ENCODE data around the gene SRPK3. TPM values are rescaled to one million over a fixed set of nuclear protein-coding genes. Genes with fewer than 3 reads are reported as not detected.

SRPK3 gene
- total and polyA plus RNA-seq, 4 donors: 0.05 TPM; not detected in 3

DNA sequence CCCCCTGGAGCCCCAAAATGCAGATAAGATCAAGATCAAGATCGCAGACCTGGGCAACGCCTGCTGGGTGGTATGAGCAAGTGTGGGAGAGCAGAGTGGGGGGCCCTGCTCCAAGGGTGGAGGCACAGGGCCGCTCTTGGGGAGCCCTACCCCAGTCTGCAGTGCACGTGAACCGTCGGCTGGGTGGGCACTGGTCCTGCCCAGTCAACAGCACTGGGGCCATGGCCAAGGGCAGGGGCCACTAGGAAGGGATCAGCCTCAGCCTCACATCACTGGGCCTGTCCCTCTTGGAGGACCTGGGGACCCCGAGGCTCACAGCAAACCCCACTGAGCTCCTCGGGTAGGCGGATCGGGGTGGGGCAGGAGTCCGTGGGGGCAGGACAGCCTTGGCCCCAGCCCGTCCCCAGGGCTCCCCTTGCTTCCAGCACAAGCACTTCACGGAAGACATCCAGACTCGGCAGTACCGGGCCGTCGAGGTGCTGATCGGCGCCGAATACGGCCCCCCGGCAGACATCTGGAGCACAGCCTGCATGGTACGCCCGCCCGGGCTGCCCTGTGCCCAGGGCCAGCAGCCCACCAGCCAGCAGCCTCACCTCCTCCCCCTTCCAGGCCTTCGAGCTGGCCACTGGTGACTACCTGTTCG lies 3.6 kb downstream of the SRPK3 start:
- H3K27me3 ChIP-seq (ENCODE audit: control insufficient read depth in 4 of 4, insufficient read depth in 4 of 4, low read length in 3 of 4): no peaks in the 10 kb centered on the region
- no peaks in the 10 kb centered on the region for H3K4me1 ChIP-seq (ENCODE audit: control insufficient read depth in 4 of 4, insufficient read depth in 4 of 4, low read length in 3 of 4)
- no peaks in the 10 kb centered on the region for H3K9me3 ChIP-seq (ENCODE audit: control insufficient read depth in 4 of 4, low read length in 3 of 4)
- DNase-seq (ENCODE audit: low spot score): no peak
- peaks cover 5 to 27% (median 8%) of the 10 kb centered on the region in 4 donors for H3K36me3 ChIP-seq (ENCODE audit: control insufficient read depth in 4 of 4, insufficient read depth in 3 of 4, low read depth in 1 of 4, low read length in 3 of 4)
- H3K9ac ChIP-seq (ENCODE audit: low read depth in 1 of 2, low read length in 2 of 2): no peak overlapping the region
- no peak overlapping the region for H3K4me3 ChIP-seq (ENCODE audit: low read depth in 1 of 3, low read length in 3 of 3)
- 97% methylated on average over 27 of the region's 27 CpGs for WGBS
- no peak for TF ChIP-seq TAF1 (conservative IDR thresholded peaks at IDR 0.05)
- TF ChIP-seq, protein P1, sequence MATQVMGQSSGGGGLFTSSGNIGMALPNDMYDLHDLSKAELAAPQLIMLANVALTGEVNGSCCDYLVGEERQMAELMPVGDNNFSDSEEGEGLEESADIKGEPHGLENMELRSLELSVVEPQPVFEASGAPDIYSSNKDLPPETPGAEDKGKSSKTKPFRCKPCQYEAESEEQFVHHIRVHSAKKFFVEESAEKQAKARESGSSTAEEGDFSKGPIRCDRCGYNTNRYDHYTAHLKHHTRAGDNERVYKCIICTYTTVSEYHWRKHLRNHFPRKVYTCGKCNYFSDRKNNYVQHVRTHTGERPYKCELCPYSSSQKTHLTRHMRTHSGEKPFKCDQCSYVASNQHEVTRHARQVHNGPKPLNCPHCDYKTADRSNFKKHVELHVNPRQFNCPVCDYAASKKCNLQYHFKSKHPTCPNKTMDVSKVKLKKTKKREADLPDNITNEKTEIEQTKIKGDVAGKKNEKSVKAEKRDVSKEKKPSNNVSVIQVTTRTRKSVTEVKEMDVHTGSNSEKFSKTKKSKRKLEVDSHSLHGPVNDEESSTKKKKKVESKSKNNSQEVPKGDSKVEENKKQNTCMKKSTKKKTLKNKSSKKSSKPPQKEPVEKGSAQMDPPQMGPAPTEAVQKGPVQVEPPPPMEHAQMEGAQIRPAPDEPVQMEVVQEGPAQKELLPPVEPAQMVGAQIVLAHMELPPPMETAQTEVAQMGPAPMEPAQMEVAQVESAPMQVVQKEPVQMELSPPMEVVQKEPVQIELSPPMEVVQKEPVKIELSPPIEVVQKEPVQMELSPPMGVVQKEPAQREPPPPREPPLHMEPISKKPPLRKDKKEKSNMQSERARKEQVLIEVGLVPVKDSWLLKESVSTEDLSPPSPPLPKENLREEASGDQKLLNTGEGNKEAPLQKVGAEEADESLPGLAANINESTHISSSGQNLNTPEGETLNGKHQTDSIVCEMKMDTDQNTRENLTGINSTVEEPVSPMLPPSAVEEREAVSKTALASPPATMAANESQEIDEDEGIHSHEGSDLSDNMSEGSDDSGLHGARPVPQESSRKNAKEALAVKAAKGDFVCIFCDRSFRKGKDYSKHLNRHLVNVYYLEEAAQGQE (IDR thresholded peaks at IDR 0.05): no peak
- TF ChIP-seq YY1 (IDR thresholded peaks at IDR 0.05): no peak
- TF ChIP-seq EGR1 (IDR thresholded peaks at IDR 0.05; ENCODE audit: low read depth in 2 of 2): no peak
- no peak overlapping the region for H3K27ac ChIP-seq (ENCODE audit: low read depth in 1 of 2, low read length in 2 of 2)

DNA sequence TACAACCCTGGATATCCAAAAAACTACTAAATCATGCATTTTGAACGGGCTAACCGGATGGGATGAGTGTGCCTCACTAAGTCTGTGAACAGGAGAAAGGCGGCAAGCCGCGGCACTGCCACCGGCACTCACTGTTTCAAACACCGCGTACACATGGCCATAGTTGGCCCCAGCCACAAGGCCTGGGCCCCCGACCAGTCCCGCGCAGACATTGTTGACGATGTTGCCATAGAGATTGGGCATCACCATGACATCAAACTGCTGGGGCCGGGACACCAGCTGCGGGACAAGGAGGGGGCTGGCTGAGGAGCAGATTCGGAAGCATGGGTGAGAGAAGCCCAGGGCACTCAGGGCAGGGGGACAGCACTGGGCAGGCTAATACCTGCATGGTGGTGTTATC lies 5.8 kb downstream of the SRPK3 start:
- no peak for DNase-seq (ENCODE audit: low spot score)
- WGBS: 95% methylated on average over 15 of the region's 15 CpGs
- Histone ChIP-seq H3K9me3 (ENCODE audit: control insufficient read depth in 4 of 4, low read length in 3 of 4) (no peaks in the 10 kb centered on the region), H3K27ac (ENCODE audit: low read depth in 1 of 2, low read length in 2 of 2) (no peak overlapping the region), H3K4me3 (ENCODE audit: low read depth in 1 of 3, low read length in 3 of 3) (no peak overlapping the region), H3K9ac (ENCODE audit: low read depth in 1 of 2, low read length in 2 of 2) (no peak overlapping the region), H3K27me3 (ENCODE audit: control insufficient read depth in 4 of 4, insufficient read depth in 4 of 4, low read length in 3 of 4) (no peaks in the 10 kb centered on the region), H3K4me1 (ENCODE audit: control insufficient read depth in 4 of 4, insufficient read depth in 4 of 4, low read length in 3 of 4) (no peaks in the 10 kb centered on the region), H3K36me3 (ENCODE audit: control insufficient read depth in 4 of 4, insufficient read depth in 3 of 4, low read depth in 1 of 4, low read length in 3 of 4) (peaks cover 5 to 29% (median 8%) of the 10 kb centered on the region in 4 donors)
- TF ChIP-seq, protein P1 (IDR thresholded peaks at IDR 0.05): no peak
- TF ChIP-seq RAD21 (IDR thresholded peaks at IDR 0.05) (no peak), FOXA2 (IDR thresholded peaks at IDR 0.05) (no peak), YY1 (IDR thresholded peaks at IDR 0.05) (no peak), GABPA (IDR thresholded peaks at IDR 0.05 in 1 of 2, conservative IDR thresholded peaks at IDR 0.05 in 1 of 2) (no peak), EGR1 (IDR thresholded peaks at IDR 0.05; ENCODE audit: low read depth in 2 of 2) (no peak), NR2F2 (IDR thresholded peaks at IDR 0.05) (no peak), MAX (IDR thresholded peaks at IDR 0.05) (no peak), TAF1 (conservative IDR thresholded peaks at IDR 0.05) (no peak), CTCF (IDR thresholded peaks at IDR 0.05; ENCODE audit: low read depth, low read length, missing input control) (no peak), SP1 (IDR thresholded peaks at IDR 0.05) (no peak), HNF4G (IDR thresholded peaks at IDR 0.05) (no peak), JUND (IDR thresholded peaks at IDR 0.05) (no peak), RXRA (IDR thresholded peaks at IDR 0.05) (no peak), FOXA1 (IDR thresholded peaks at IDR 0.05) (no peak), HNF4A (conservative IDR thresholded peaks at IDR 0.05) (no peak)
- TF ChIP-seq, protein P2, sequence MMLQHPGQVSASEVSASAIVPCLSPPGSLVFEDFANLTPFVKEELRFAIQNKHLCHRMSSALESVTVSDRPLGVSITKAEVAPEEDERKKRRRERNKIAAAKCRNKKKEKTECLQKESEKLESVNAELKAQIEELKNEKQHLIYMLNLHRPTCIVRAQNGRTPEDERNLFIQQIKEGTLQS (IDR thresholded peaks at IDR 0.05): no peak
- TF ChIP-seq, protein P3, sequence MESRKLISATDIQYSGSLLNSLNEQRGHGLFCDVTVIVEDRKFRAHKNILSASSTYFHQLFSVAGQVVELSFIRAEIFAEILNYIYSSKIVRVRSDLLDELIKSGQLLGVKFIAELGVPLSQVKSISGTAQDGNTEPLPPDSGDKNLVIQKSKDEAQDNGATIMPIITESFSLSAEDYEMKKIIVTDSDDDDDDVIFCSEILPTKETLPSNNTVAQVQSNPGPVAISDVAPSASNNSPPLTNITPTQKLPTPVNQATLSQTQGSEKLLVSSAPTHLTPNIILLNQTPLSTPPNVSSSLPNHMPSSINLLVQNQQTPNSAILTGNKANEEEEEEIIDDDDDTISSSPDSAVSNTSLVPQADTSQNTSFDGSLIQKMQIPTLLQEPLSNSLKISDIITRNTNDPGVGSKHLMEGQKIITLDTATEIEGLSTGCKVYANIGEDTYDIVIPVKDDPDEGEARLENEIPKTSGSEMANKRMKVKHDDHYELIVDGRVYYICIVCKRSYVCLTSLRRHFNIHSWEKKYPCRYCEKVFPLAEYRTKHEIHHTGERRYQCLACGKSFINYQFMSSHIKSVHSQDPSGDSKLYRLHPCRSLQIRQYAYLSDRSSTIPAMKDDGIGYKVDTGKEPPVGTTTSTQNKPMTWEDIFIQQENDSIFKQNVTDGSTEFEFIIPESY (IDR thresholded peaks at IDR 0.05): no peak

Measured in liver (tissue), 9 donors.